ENCODE measurements around the gene AKNAD1.

DNA sequence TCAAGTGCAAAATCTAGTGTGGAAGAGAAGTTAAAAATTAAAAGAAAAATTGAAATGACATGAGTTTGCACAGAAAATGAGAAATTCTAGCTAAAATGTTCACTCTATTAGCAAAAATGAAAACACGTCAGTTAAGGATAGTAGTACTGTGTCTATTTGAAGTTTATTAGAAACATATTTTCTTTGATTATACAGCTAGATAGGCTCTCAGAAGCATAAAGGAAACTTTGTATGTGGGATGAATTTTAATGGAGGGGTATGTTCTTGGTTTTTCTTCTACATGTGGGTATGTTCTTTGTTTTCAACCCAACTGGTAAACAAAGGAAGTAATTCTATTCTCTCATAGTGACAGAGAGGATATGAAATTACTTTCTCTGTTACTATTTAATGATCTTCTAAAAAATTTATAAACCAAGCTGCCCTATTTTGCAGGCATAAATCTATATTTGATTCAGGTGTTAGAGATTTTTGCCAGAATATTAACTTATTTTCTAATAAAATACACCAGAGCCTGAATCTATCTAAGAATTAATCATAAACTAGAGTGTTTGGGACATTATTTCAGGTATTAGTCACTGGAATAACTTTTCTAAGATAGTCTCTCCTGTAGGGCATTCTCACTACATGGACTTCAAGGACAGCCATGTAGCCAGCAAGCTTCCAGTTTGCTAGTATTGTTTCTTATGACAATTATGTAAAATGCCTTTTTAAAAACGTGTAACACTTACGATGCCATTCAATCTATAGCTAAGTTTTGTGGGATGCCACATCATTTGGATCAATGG, 35.7 kb upstream of the AKNAD1 start:
- TF ChIP-seq, protein P1, sequence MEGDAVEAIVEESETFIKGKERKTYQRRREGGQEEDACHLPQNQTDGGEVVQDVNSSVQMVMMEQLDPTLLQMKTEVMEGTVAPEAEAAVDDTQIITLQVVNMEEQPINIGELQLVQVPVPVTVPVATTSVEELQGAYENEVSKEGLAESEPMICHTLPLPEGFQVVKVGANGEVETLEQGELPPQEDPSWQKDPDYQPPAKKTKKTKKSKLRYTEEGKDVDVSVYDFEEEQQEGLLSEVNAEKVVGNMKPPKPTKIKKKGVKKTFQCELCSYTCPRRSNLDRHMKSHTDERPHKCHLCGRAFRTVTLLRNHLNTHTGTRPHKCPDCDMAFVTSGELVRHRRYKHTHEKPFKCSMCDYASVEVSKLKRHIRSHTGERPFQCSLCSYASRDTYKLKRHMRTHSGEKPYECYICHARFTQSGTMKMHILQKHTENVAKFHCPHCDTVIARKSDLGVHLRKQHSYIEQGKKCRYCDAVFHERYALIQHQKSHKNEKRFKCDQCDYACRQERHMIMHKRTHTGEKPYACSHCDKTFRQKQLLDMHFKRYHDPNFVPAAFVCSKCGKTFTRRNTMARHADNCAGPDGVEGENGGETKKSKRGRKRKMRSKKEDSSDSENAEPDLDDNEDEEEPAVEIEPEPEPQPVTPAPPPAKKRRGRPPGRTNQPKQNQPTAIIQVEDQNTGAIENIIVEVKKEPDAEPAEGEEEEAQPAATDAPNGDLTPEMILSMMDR (conservative IDR thresholded peaks at IDR 0.05; ENCODE audit: low read length), result no peak
- no peak for TF ChIP-seq EZH2phosphoT487 (IDR thresholded peaks at IDR 0.05; ENCODE audit: borderline replicate concordance)
